Stimulated activated naive B cell treated with anti-CD40 and anti-IgM and Interleukin-4, amounts not matched to agents 10 μg/mL and 1 μg/mL and 100 μg/mL, for 72 hours (primary cell): ENCODE results near the gene KLF17.

Experiments
- ATAC-seq, 2 donors: fragments of 150-1000 bp; cut with Tn5 transposase; replicated peaks; 2 replicates each; pipeline ENCODE4 v1.10.0; 2021; ENCODE audit warnings: moderate library complexity in 1 of 2
- DNase-seq: peaks from one replicate; pipeline ENCODE4 v3.0.0; 2021
- H3K27ac Mint-ChIP-seq: one replicate; pipeline ENCODE4 v1.8.0; 2022; ENCODE audit warnings: mild to moderate bottlenecking, mixed read lengths
- H3K27me3 Mint-ChIP-seq, 2 donors: one replicate each; pipeline ENCODE4 v1.8.0; 2022; ENCODE audit warnings: mixed read lengths in 2 of 2
- H3K36me3 Mint-ChIP-seq, 2 donors: one replicate each; pipeline ENCODE4 v1.8.0; 2022; ENCODE audit warnings: mixed read lengths in 2 of 2, mild to moderate bottlenecking in 1 of 2
- H3K4me1 Mint-ChIP-seq, 2 donors: one replicate each; pipeline ENCODE4 v1.8.0; 2022; ENCODE audit warnings: mixed read lengths in 2 of 2, mild to moderate bottlenecking in 1 of 2
- H3K4me3 Mint-ChIP-seq, 2 donors: one replicate each; pipeline ENCODE4 v1.8.0; 2022; ENCODE audit warnings: mild to moderate bottlenecking in 2 of 2, mixed read lengths in 2 of 2, moderate library complexity in 1 of 2
- H3K9me3 Mint-ChIP-seq, 2 donors: one replicate each; pipeline ENCODE4 v1.8.0; 2022; ENCODE audit warnings: mixed read lengths in 2 of 2, mild to moderate bottlenecking in 1 of 2

Gene KLF17

DNA sequence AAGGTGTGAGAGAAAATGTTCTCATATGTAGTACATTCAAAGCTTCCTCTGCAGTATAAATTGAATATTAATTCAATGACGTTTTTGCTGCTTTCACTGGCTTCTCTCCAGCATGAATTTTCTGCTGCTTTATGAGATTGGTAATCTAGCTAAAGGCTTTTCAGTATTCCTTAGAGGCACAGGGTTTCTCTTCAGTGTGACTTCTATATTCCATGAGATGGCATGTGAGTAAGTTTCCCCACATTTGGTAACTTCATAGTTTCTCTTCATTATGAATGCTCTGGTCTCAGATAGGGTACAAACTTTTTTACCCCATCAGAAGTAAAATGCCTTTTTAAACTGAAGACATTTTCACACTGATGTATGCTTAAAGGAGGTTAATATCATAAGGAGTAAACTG, 33.2 kb downstream of the KLF17 start:
- no peak overlapping the region for H3K27ac Mint-ChIP-seq
- no peak overlapping the region for H3K4me3 Mint-ChIP-seq
- H3K27me3 Mint-ChIP-seq: peaks cover 7 to 10% of the 10 kb centered on the region in 2 donors
- peaks cover 0 to 1% of the 10 kb centered on the region in 2 donors for H3K36me3 Mint-ChIP-seq
- no peaks in the 10 kb centered on the region for H3K4me1 Mint-ChIP-seq
- DNase-seq (no peak), ATAC-seq (no peak)
- no peaks in the 10 kb centered on the region for H3K9me3 Mint-ChIP-seq

DNA sequence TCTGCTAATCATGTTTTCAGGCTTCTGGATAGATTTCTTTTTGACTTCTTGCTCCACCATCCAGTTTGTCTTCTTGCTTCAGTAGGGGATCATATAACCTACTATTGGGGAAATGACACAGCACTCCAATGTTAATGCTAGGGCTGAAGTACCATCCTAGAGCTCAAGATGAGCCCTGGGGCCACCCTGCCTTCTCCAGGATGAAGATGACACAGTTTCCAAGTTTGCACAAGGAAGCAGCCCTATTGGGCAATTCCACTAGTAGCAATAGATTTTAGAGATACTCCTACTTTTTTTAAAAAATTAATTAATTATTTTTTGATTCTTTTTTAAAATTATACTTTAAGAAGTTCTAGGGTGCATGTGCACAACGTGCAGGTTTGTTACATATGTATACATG, 34.1 kb downstream of the KLF17 start:
- ATAC-seq (no peak), DNase-seq (no peak)
- Mint-ChIP-seq H3K27ac (no peak overlapping the region), H3K36me3 (peaks cover 0 to under 1% of the 10 kb centered on the region in 2 donors), H3K4me3 (no peak overlapping the region), H3K4me1 (no peaks in the 10 kb centered on the region), H3K27me3 (peaks cover 7 to 10% of the 10 kb centered on the region in 2 donors), H3K9me3 (no peaks in the 10 kb centered on the region)

DNA sequence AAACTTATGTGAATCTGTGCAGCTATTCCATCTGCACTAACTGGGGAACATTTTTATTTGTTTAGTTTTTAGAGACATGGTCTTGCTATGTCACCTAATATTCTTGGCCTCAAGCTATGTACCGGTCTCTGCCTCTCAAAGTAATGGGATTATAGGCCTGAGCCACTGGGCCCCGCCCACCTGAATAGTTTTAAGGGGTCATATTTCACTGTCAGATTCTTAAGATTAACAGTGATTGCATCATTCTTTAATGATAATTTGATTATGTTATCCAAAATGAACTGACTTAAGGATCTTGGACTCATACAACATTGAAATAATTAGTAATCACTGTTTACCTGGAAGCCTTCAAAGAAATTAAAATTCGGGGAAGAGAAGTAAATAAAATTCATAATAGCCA, 35.4 kb downstream of the KLF17 start:
- H3K4me3 Mint-ChIP-seq: no peak overlapping the region
- no peak for ATAC-seq

DNA sequence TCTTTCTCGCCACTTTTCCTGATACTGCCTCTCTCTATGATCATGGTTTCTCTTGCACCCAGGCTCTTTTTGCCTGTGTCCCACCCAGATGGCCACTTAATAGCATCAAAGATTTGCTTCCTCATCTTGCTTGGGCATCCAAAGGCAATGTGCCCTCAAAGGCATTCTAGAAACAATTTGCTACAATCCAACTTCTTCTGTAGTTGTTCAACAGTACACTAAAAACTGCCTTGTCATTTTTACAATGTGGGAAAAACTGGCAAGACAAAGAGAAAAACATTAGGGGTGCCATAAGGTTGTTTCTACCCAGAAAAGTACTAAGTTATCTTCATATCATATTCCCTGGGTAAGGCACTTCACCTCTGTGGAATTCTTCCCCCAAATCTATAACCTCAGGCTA, 39.3 kb downstream of the KLF17 start:
- Mint-ChIP-seq H3K4me1 (no peaks in the 10 kb centered on the region), H3K4me3 (no peak overlapping the region), H3K9me3 (peaks cover 0 to 1% of the 10 kb centered on the region in 2 donors), H3K27me3 (peaks cover 0 to 5% of the 10 kb centered on the region in 2 donors), H3K36me3 (no peaks in the 10 kb centered on the region), H3K27ac (no peak overlapping the region)
- no peak for DNase-seq
- ATAC-seq: no peak

More for the DNA sequence above, 35.4 kb downstream of the KLF17 start:
- H3K36me3 Mint-ChIP-seq: no peaks in the 10 kb centered on the region
- no peak for DNase-seq
- peaks cover 7 to 10% of the 10 kb centered on the region in 2 donors for H3K27me3 Mint-ChIP-seq
- H3K27ac Mint-ChIP-seq: no peak overlapping the region
- H3K4me1 Mint-ChIP-seq: no peaks in the 10 kb centered on the region
- no peaks in the 10 kb centered on the region for H3K9me3 Mint-ChIP-seq

DNA sequence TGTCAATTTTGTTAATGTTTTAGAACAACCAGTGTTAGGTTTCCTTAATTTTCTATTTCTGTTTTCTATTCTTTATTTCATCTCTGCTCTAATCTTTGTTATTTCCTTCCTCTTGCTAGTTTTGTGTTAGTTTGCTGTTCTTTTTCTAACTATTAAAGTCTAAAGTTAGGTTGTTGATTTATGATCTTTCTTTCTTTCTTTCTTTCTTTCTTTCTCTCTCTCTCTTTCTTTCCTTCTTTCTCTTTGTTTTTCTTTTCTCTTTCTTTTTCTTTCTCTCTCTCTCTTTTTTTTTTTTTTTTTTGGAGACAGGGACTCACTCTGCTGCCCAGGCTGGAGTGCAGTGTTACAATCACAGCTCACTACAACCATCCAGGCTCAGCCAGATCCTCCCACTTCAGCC, 40.2 kb downstream of the KLF17 start:
- ATAC-seq: no peak
- H3K9me3 Mint-ChIP-seq: peaks cover 0 to 1% of the 10 kb centered on the region in 2 donors
- no peaks in the 10 kb centered on the region for H3K36me3 Mint-ChIP-seq
- H3K27ac Mint-ChIP-seq: no peak overlapping the region
- DNase-seq: no peak
- H3K27me3 Mint-ChIP-seq: no peaks in the 10 kb centered on the region
- no peak overlapping the region for H3K4me3 Mint-ChIP-seq
- H3K4me1 Mint-ChIP-seq: no peaks in the 10 kb centered on the region

DNA sequence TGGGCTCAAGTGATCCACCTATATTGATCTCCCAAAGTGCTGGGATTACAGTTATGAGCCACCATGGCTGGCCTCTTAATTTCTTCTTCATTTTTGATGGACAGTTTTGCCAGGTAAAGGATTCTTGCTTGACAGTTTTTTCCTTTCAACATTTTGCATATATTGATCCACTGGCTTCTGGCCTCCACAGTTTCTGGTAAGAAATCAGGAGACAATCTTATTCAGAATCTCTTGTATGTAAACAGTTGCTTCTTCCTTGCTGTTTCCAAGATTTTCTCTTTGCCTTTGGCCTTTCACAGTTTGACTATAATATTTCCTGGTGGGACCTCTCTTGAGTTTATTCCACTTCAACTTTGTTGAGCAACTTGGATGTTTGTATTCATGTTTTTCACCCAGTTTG, 42.9 kb downstream of the KLF17 start:
- Mint-ChIP-seq H3K4me3 (no peak overlapping the region), H3K27ac (no peak overlapping the region), H3K27me3 (peaks cover 4 to 13% of the 10 kb centered on the region in 2 donors), H3K4me1 (no peaks in the 10 kb centered on the region), H3K9me3 (peaks cover 0 to 3% of the 10 kb centered on the region in 2 donors), H3K36me3 (no peaks in the 10 kb centered on the region)
- no peak for DNase-seq
- no peak for ATAC-seq

DNA sequence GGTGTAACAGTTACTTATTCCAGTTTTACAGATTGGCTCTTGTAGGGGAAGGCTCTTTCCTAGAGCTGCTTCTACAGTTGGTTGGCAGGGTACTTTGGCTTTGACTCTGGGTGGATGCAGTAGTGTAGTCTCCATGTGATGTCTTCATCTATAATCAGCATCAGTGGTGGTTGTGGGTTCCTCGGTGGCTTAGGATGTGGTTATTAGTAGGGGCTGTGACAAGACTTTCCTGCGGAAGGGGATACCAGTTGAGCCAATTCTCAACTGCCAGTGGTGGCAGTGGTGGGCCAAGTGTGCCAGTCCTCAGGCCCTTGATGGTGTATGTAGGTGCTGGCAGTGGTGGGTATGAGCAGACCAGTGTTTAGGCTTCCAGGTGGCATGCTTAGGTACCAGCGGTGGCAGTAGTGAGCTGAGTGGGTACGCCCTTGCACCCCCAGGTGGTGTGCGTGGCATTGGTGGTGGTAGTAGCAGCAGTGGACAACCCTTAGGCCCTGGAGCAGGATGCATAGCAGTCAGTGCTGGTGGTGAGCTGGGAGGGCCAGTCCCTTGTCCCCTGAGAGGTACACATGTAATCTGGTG, 50.0 kb downstream of the KLF17 start:
- H3K27me3 Mint-ChIP-seq: peaks cover 26 to 38% of the 10 kb centered on the region in 2 donors
- DNase-seq (no peak), ATAC-seq (no peak)
- no peaks in the 10 kb centered on the region for H3K4me1 Mint-ChIP-seq
- H3K9me3 Mint-ChIP-seq: peaks cover 12 to 13% of the 10 kb centered on the region in 2 donors
- H3K4me3 Mint-ChIP-seq: no peak overlapping the region
- peaks cover 0 to 1% of the 10 kb centered on the region in 2 donors for H3K36me3 Mint-ChIP-seq
- H3K27ac Mint-ChIP-seq: no peak overlapping the region

DNA sequence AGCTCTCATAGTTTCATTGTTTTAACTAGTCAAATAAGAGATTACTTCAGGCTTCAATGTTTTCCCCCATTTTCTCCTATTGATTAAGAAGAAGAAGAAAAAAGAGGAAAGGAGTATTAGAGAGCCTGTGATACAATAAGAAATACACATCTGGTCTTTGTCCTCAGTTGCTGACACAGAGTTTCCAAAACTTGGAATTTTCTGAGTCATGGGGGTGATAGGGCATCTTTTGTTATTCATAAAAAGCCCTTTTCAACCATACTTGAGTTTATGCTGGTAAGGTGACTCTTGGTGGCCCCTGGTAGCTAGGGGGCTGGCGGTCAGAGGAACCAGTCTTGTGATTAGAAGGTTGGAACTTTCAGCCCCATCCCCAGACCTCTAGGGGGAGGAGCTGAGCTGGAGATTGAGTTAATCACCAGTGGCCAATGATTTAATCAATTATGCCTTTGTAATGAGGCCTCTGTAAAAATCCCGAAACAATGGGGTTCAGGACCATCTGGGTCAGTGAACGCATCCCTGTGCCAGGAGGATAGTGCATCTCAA, 51.7 kb downstream of the KLF17 start:
- no peak for DNase-seq
- Mint-ChIP-seq H3K9me3 (peaks cover 13 to 14% of the 10 kb centered on the region in 2 donors), H3K4me3 (no peak overlapping the region), H3K27me3 (peaks cover 26 to 42% of the 10 kb centered on the region in 2 donors), H3K36me3 (peaks cover 0 to 3% of the 10 kb centered on the region in 2 donors), H3K4me1 (no peaks in the 10 kb centered on the region), H3K27ac (no peak overlapping the region)
- no peak for ATAC-seq

DNA sequence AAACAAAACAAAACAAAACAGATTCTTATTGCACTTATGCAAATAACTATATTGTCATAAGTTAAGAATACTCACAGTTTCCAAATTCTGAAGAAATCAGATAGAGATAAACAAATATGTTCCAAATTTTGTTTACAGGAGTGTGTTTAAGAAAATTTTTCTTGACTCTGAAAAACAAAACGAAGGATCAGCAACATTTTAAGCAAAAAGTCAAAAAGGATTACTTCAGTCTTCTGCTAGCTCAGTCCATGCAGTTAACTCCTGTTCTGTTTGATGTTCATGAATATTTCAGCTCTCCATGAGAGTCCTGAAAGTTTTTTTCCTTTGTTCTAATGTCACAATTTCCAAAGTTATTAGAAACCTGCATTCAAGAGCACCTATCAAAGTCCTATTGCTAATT, 56.0 kb downstream of the KLF17 start:
- Mint-ChIP-seq H3K27me3 (peaks cover 17 to 19% of the 10 kb centered on the region in 2 donors), H3K4me1 (no peaks in the 10 kb centered on the region), H3K27ac (no peak overlapping the region), H3K9me3 (peaks cover 0 to 4% of the 10 kb centered on the region in 2 donors), H3K4me3 (no peak overlapping the region), H3K36me3 (peaks cover 0 to 2% of the 10 kb centered on the region in 2 donors)
- ATAC-seq: no peak
- DNase-seq: no peak
